VCaP (cell line): ENCODE measurements around the gene PRRT4.

ENCODE experiments used
- H3K27ac ChIP-seq: fragments of 450-650 bp; 2 replicates; pipeline ENCODE4 v1.5.1; 2017
- TF ChIP-seq, protein P1 (sequence below): fragments of 450-650 bp; conservative IDR thresholded peaks from 2 replicates; pipeline ENCODE4 v1.5.1; 2017; ENCODE audit warnings: mild to moderate bottlenecking, moderate library complexity

The PRRT4 gene

DNA sequence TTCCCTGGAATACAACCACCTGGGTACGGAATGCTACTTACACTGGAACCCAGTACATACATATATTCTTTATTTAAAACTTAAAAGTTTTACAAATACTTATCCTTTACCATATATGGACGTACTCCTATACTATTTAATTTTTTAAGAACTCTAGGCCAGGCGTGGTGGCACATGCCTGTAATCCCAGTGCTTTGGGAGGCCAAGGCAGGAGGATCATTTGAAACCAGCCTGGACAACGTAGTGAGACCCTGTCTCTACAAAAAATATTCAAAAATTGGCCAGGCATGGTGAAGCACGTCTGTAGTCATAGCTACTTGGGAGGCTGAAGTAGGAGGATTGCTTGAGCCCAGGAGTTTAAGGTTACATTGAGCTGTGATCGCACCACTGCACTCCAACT is 19.8 kb downstream of the PRRT4 start:
- TF ChIP-seq, protein P1, sequence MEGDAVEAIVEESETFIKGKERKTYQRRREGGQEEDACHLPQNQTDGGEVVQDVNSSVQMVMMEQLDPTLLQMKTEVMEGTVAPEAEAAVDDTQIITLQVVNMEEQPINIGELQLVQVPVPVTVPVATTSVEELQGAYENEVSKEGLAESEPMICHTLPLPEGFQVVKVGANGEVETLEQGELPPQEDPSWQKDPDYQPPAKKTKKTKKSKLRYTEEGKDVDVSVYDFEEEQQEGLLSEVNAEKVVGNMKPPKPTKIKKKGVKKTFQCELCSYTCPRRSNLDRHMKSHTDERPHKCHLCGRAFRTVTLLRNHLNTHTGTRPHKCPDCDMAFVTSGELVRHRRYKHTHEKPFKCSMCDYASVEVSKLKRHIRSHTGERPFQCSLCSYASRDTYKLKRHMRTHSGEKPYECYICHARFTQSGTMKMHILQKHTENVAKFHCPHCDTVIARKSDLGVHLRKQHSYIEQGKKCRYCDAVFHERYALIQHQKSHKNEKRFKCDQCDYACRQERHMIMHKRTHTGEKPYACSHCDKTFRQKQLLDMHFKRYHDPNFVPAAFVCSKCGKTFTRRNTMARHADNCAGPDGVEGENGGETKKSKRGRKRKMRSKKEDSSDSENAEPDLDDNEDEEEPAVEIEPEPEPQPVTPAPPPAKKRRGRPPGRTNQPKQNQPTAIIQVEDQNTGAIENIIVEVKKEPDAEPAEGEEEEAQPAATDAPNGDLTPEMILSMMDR, result no peak
- no peak overlapping the region for H3K27ac ChIP-seq

DNA sequence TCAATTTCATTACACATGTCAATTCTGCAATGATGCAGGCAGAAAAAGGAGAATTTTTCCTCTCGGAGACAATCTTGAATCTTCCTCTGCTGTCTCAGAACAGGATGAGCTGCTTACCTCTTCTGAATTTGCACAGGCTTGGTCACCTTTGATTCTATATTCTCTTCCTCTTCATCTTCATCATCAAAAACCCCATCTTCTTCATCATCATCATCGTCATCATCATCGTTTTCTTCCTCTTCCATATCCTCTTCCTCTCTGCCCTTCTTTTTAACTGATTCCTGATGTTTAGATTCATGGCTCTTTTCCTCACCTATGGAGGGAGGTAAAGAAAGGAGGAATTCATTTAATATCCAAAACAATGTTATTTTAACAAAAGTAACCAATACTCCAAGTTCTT is 25.8 kb downstream of the PRRT4 start:
- TF ChIP-seq, protein P1, result no peak
- no peak overlapping the region for H3K27ac ChIP-seq

DNA sequence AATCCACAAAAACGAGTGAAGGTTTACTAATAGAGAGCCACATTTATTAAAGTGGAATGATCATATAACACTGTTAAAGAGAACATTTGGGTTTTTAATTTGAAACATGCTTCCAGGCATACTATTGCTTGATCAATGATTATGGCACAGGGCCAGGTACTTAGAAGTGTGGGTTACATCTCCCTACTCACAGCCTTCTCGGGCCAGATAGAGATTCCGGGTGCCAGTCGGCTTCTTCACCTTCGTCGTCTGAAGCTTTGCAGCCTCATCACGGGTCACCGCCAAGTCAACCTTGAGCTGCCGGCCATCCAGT is 37.2 kb downstream of the PRRT4 start:
- no peak overlapping the region for H3K27ac ChIP-seq

DNA sequence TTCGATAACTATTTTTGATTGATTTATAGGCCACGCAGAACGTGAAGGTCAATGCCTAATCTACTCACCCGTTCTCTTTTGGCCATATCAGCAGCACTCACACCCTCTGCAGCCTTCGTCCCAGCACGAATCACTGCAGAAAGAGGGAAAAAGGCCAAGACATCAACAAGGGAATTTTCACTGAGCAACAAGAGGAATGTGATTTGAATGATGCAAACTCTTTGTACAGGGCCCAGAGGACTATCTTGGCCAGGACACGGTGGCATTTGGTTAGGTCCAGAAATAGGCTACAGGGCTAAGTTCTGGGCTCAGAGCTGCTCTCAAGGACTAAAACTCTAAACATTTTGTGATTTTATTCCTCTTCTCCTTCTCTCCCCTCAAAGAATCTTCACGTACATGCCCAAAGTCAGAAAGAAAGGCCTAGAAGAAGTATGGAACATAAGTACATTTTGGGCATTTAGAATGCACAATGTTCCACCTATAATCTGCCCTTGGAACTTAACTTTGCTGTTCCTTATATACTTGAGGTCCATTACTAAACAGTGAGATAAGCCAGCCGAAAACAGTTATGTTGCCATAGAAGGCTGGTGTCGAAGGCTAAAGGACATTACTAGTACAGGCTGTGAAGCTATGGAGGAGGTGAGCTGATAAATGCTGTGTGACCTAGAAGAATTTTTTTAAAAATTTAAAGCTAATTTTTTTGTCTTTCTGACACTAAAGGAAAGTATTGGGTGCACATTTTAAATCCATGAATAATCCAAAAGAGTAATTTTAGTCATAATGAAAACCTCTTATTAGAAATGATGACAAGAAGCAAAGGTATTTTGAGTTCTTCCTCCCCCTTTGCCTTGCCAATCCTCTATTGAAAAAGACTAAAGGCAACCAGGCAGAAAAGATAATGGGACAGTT is 37.8 kb downstream of the PRRT4 start:
- TF ChIP-seq, protein P1, result no peak
- no peak overlapping the region for H3K27ac ChIP-seq

More for the DNA sequence above, 37.2 kb downstream of the PRRT4 start:
- TF ChIP-seq, protein P1, result no peak

DNA sequence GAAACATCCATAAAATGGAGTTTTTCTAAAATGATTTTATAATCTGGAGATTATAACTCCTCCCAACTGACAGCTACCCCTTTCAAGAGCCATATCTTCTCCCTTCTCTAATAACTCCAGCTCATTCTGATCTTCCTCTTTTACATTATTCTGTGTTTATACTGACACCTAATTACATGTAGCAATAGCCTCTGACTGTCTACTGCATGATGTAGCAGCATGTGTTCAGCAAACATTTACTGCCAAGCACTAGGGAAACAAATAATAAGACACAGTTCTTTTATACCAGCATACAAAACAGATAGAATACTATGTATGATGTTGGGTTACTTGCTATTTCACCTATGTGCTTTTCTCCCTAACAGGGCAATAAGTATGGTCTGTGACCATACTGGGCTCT is 38.5 kb downstream of the PRRT4 start:
- TF ChIP-seq, protein P1, result no peak
- H3K27ac ChIP-seq, result no peak overlapping the region

DNA sequence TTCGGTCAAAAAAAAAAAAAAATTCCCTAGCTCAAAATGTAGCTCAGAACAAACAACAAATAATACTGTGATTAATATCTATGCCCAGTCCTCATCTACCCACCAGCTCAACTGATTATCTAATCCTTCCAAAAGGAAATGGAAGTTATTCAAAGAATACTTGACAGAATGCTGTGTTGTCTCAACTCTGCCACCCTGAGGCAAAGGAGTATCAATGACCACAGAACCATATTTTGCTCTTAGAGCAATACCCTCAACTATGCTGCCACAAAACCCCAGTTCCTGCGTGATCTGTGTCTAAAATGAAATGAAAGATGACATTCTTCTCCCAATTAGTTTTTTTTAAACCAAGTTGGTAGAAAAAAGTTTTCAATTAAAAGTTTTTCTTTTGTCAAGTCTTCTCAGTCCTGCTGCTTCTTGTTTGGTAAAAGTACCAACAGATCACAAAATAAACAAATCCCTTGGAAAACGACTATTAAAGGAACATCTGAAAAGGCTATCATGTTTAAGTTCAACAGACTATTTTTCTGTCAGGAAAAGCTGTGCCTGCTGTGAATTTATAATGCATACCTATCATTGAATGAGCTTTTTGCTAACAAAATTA is 39.3 kb downstream of the PRRT4 start:
- H3K27ac ChIP-seq, result no peak overlapping the region
- TF ChIP-seq, protein P1, result peak; percentile 85

DNA sequence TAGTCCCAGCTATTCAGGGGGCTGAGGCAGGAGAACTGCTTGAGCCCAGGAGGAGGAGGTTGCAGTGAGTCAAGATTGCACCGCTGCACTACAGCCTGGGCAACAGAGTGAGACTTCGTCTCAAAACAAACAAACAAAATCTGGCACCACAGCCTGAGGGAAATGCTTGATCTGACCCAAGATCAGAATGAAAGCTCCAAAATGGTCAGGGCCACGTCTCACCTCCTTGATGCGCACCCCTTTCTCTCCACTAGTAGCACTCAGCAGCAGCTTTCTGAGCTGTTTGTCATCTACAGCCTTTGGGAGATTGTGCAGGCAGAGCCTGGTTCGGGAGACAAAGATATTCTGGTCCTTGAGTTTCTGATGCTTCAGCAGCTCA is 40.5 kb downstream of the PRRT4 start:
- TF ChIP-seq, protein P1, result no peak
- no peak overlapping the region for H3K27ac ChIP-seq
